Upper lobe of left lung (tissue), 6 donors: ENCODE results near the gene TRIM31. TPM values are rescaled to one million over a fixed set of nuclear protein-coding genes. Genes with fewer than 3 reads are reported as not detected.

ENCODE experiments used
- ATAC-seq, 2 donors: fragments of 200-7000 bp; cut with Tn5 transposase; one replicate each; pipeline ENCODE4 v1.9.1; 2022; ENCODE audit warnings: mild to moderate bottlenecking in 2 of 2, moderate library complexity in 2 of 2; ENCODE audit not compliant: low FRiP score in 2 of 2
- DNase-seq, 2 donors: peaks; one replicate each; pipeline ENCODE4 v3.0.0-alpha.2; 2019 to 2020
- H3K27ac ChIP-seq, 4 donors: fragments of 200-600 bp; sonication (generic); one replicate each; pipeline ENCODE4 v1.5.1; 2016 to 2019
- H3K27me3 ChIP-seq, 4 donors: fragments of 200-600 bp; sonication (generic); one replicate each; pipeline ENCODE4 v1.5.1; 2017 to 2019
- H3K36me3 ChIP-seq, 4 donors: fragments of 200-600 bp; sonication (generic); one replicate each; pipeline ENCODE4 v1.5.1; 2016 to 2019
- H3K4me1 ChIP-seq, 4 donors: fragments of 200-600 bp; sonication (generic); one replicate each; pipeline ENCODE4 v1.5.1; 2018 to 2019
- H3K4me3 ChIP-seq, 4 donors: fragments of 200-600 bp; sonication (generic); one replicate each; pipeline ENCODE4 v1.5.1; 2017 to 2019; ENCODE audit warnings: mild to moderate bottlenecking in 2 of 4, moderate library complexity in 1 of 4
- H3K9me3 ChIP-seq, 4 donors: fragments of 200-600 bp; sonication (generic); one replicate each; pipeline ENCODE4 v1.5.1; 2018 to 2019
- EP300 ChIP-seq, 4 donors: sonication (generic); formaldehyde crosslinking; IDR thresholded peaks; one replicate each; pipeline ENCODE4 v1.5.1; 2017; ENCODE audit warnings: antibody characterized with exemption in 4 of 4, control low read depth in 2 of 4
- POLR2A ChIP-seq, 4 donors: fragments of 450-650 bp; IDR thresholded peaks; one replicate each; pipeline ENCODE4 v1.5.1; 2016 to 2017; ENCODE audit warnings: antibody characterized with exemption in 4 of 4, mild to moderate bottlenecking in 2 of 4
- POLR2AphosphoS5 ChIP-seq, 2 donors: sonication (generic); formaldehyde crosslinking; IDR thresholded peaks; one replicate each; pipeline ENCODE4 v1.5.1; 2017; ENCODE audit warnings: antibody characterized with exemption in 2 of 2
- WGBS, 2 donors: methylation state at CpG; one replicate each; pipeline ENCODE4 v1.1.5; 2017 to 2018; 5-methylcytosine and 5-hydroxymethylcytosine counted together
- total RNA-seq, 6 donors: library from RNA; depleted of rRNA in 4 of 6; stranded (reverse); fragments of >200 nt in 4 of 6; gene quantifications; one replicate each; pipeline versions ENCODE4 v1.1.0 to v1.2.1, GENCODE V29; 2016 to 2021
- TF ChIP-seq, protein P1 (sequence below), 6 experiments: fragments of 450-650 bp in 4 of 6; fragments of 200-600 bp in 2 of 6; sonication (generic) in 2 of 6; IDR thresholded peaks; one replicate each; pipeline ENCODE4 v1.5.1; 2016 to 2019; ENCODE audit warnings: antibody characterized with exemption in 6 of 6
- donor health status: DM: no; HTN: no; CAD: no; lungs with moderate emphysema.
- donor health status: DM: no; HTN: yes; CAD: no; lungs with severe emphysema.

TRIM31 gene
- total RNA-seq, 6 donors from 2014 or later, result 0.17 to 0.79 TPM; not detected in 4

DNA sequence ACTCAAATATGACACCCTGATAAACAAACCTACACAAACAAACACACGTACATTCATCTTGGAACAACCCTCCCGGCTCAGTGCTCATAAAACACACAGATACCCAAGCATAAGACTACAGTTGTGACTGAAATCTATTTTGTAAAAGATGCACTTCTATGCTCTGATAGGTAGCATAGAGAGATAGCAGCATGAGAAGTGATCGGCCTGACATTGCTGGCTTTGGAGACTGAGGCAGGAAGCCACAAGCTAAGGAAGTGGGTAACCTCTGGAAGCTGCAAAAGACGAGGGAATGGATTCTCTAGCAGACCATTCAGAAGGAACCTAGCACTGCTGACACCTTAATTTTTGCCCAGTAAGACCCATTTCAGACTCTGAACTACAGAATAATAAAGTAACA, 35.7 kb downstream of the TRIM31 start:
- Histone ChIP-seq H3K36me3 (no peaks in the 10 kb centered on the region), H3K4me3 (no peak overlapping the region), H3K27ac (no peak overlapping the region), H3K27me3 (peaks cover 1 to 22% (median 12%) of the 10 kb centered on the region in 4 donors), H3K4me1 (peaks cover 16 to 25% (median 19%) of the 10 kb centered on the region in 4 donors), H3K9me3 (no peaks in the 10 kb centered on the region)
- DNase-seq (no peak), ATAC-seq (no peak)
- TF ChIP-seq POLR2A (IDR thresholded peaks at IDR 0.05) (no peak), EP300 (IDR thresholded peaks at IDR 0.05) (no peak), POLR2AphosphoS5 (IDR thresholded peaks at IDR 0.05) (no peak)
- TF ChIP-seq, protein P1, sequence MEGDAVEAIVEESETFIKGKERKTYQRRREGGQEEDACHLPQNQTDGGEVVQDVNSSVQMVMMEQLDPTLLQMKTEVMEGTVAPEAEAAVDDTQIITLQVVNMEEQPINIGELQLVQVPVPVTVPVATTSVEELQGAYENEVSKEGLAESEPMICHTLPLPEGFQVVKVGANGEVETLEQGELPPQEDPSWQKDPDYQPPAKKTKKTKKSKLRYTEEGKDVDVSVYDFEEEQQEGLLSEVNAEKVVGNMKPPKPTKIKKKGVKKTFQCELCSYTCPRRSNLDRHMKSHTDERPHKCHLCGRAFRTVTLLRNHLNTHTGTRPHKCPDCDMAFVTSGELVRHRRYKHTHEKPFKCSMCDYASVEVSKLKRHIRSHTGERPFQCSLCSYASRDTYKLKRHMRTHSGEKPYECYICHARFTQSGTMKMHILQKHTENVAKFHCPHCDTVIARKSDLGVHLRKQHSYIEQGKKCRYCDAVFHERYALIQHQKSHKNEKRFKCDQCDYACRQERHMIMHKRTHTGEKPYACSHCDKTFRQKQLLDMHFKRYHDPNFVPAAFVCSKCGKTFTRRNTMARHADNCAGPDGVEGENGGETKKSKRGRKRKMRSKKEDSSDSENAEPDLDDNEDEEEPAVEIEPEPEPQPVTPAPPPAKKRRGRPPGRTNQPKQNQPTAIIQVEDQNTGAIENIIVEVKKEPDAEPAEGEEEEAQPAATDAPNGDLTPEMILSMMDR (IDR thresholded peaks at IDR 0.05), result no peak
- 22 to 39% methylated on average over 4 of the region's 4 CpGs for WGBS, 2 donors

GRCh38 chr6:30075790-30076732, 36.8 kb downstream of the TRIM31 start:
- peaks cover 18 to 29% (median 23%) of the 10 kb centered on the region in 4 donors for H3K4me1 ChIP-seq
- TF ChIP-seq, protein P1 (IDR thresholded peaks at IDR 0.05), result peak in 2 of 6 experiments; percentile 35 to 44
- TF ChIP-seq POLR2AphosphoS5 (IDR thresholded peaks at IDR 0.05), result peak in 1 of 2 donors; percentile 74
- TF ChIP-seq POLR2A (IDR thresholded peaks at IDR 0.05), result no peak
- no peaks in the 10 kb centered on the region for H3K36me3 ChIP-seq
- DNase-seq (peak; percentile 82 to 84), ATAC-seq (peak; percentile 51 to 84)
- peaks cover 1 to 22% (median 12%) of the 10 kb centered on the region in 4 donors for H3K27me3 ChIP-seq
- H3K4me3 ChIP-seq, result peak overlapping the region in 3 of 4 donors; percentile 51 to 59 (median 51)
- H3K27ac ChIP-seq, result peak overlapping the region; percentile 22 to 65 (median 41)
- no peaks in the 10 kb centered on the region for H3K9me3 ChIP-seq
- WGBS, 2 donors, result 33 to 42% methylated on average over 14 to 17 of the region's 22 CpGs

DNA sequence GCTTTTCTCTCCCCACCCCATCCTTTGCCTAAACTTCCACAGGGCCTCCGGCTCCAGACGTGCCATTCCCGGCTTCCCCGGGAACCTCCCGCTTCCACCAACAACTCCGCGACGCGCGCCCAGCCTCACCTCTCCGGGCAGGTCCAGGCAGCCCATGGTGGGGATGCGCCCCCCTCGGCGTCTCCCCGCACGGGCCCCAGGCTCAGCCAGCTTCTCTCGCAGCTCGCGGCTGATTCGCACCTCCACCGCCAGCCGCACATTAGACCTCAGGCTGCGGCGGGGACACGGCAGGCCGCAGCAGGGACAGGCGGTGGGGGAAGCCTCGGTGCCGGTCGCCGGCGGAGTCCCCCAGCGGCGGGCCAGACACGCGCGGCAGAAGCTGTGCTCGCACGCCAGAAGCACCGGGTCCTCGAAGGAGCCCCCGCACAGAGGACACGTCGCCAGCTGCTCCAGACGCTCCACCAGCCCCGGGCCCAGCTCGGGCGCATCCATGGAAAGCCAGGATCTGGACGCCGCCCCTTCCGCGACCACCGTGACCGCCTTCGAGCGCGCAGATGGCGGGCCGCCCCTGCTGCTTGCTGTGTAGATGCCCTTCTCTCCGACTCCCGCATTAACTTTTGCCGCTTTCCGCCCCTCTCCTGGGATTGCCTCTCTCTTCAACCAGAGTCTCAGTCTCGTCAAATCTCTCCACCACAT, 37.6 kb downstream of the TRIM31 start, which contains the start of gene RNF39:
Gene RNF39 (minus strand): TSS at position 676 of the 696 bp plus-strand sequence. CDS start 184 bp downstream, at position 492.
- TF ChIP-seq EP300 (IDR thresholded peaks at IDR 0.05) (no peak), POLR2A (IDR thresholded peaks at IDR 0.05) (peak in 2 of 4 donors; percentile 25 to 73)
- TF ChIP-seq, protein P1 (IDR thresholded peaks at IDR 0.05), result peak in 1 of 6 experiments; percentile 3
- no peaks in the 10 kb centered on the region for H3K9me3 ChIP-seq
- H3K27me3 ChIP-seq, result peaks cover 1 to 24% (median 12%) of the 10 kb centered on the region in 4 donors
- peak in 1 of 2 donors; percentile 27 for ATAC-seq
- peaks cover 18 to 31% (median 25%) of the 10 kb centered on the region in 4 donors for H3K4me1 ChIP-seq
- peak within 1 kb of the TSS; percentile 22 to 65 (median 41) for H3K27ac ChIP-seq
- WGBS, 2 donors, result 2 to 4% methylated on average over 18 to 32 of the region's 64 CpGs
- H3K4me3 ChIP-seq, result peak within 1 kb of the TSS; percentile 25 to 59 (median 51)
- peak in 1 of 2 donors; percentile 84 for DNase-seq
- H3K36me3 ChIP-seq, result peaks cover 0 to 4% (median 2%) of the 10 kb centered on the region in 4 donors

DNA sequence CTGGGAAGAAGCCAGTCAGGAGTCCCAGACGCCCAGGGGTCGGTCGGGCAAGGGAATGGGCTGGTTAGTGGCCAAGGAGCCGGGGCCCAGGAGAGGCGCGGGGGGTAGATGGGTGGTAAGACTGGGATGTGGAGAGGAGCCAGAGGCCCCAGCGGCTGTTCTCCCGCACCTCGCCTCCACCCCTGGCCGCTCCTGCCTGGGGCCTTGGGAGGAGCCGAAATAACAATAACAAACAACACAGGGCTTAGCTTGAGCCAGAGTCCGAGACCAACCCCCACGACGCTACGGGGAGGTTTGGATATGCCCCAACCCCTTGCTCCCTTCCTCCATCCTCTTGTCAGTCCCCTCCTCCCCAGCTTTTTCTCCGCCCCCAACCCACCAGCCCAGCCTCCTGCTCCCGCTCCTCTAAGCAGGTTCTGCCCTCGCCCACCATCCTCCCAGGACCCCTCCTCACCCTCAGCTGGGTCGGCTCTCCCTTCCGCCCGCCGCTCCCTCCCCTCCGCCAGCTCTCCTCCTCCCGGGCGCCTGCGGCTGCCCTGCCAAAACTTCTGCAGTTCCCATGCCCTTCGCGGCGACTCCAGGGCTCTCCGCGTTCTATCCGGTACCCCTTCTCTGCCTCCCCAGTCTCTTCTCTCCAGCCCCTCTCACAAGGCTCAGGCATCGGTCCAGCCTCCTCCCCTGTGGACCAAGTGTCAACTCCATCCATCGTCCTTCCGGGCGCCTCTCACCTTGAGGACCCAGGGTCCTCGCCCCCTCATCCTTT, 38.4 kb downstream of the TRIM31 start:
- TF ChIP-seq POLR2AphosphoS5 (IDR thresholded peaks at IDR 0.05), result no peak
- no peak for TF ChIP-seq POLR2A (IDR thresholded peaks at IDR 0.05)
- TF ChIP-seq, protein P1 (IDR thresholded peaks at IDR 0.05), result no peak
- TF ChIP-seq EP300 (IDR thresholded peaks at IDR 0.05), result no peak
- WGBS, 2 donors, result 7 to 13% methylated on average over 37 of the region's 37 CpGs
- H3K4me1 ChIP-seq, result peaks cover 18 to 31% (median 25%) of the 10 kb centered on the region in 4 donors
- DNase-seq (peak in 1 of 2 donors; percentile 66), ATAC-seq (no peak)
- peaks cover 0 to 10% (median 9%) of the 10 kb centered on the region in 4 donors for H3K36me3 ChIP-seq
- H3K4me3 ChIP-seq, result peak overlapping the region; percentile 25 to 59 (median 51)
- H3K27me3 ChIP-seq, result peaks cover 1 to 24% (median 12%) of the 10 kb centered on the region in 4 donors
- no peaks in the 10 kb centered on the region for H3K9me3 ChIP-seq
- peak overlapping the region in 1 of 4 donors; percentile 7 for H3K27ac ChIP-seq
